Muscle layer of duodenum (tissue), 2 donors: ENCODE data around the gene PTPRE.

ENCODE experiments used
- H3K27ac ChIP-seq: one replicate; pipeline ENCODE4 v1.7.0; 2013; ENCODE audit warnings: mild to moderate bottlenecking, low read length
- H3K27me3 ChIP-seq: one replicate; pipeline ENCODE4 v1.7.0; 2013; ENCODE audit warnings: low read depth, mild to moderate bottlenecking, control low read depth, low read length
- H3K36me3 ChIP-seq, 2 donors: one replicate each; pipeline ENCODE4 v1.7.0; 2013; ENCODE audit warnings: low read length in 2 of 2, control low read depth in 1 of 2, mild to moderate bottlenecking in 1 of 2; ENCODE audit not compliant: insufficient read depth in 2 of 2, control insufficient read depth in 1 of 2
- H3K4me1 ChIP-seq, 2 donors: one replicate each; pipeline ENCODE4 v1.7.0; 2013; ENCODE audit warnings: low read length in 2 of 2, mild to moderate bottlenecking in 2 of 2, control low read depth in 1 of 2, moderate library complexity in 1 of 2; ENCODE audit not compliant: insufficient read depth in 2 of 2, control insufficient read depth in 1 of 2
- H3K4me3 ChIP-seq, 2 donors: one replicate each; pipeline ENCODE4 v1.7.0; 2013; ENCODE audit warnings: low read length in 2 of 2, low read depth in 1 of 2, mild to moderate bottlenecking in 1 of 2
- H3K9me3 ChIP-seq, 2 donors: one replicate each; pipeline ENCODE4 v1.7.0; 2013; ENCODE audit warnings: low read length in 2 of 2, control low read depth in 1 of 2, mild to moderate bottlenecking in 1 of 2; ENCODE audit not compliant: control insufficient read depth in 1 of 2
- donor health status: healthy.

Gene PTPRE

DNA sequence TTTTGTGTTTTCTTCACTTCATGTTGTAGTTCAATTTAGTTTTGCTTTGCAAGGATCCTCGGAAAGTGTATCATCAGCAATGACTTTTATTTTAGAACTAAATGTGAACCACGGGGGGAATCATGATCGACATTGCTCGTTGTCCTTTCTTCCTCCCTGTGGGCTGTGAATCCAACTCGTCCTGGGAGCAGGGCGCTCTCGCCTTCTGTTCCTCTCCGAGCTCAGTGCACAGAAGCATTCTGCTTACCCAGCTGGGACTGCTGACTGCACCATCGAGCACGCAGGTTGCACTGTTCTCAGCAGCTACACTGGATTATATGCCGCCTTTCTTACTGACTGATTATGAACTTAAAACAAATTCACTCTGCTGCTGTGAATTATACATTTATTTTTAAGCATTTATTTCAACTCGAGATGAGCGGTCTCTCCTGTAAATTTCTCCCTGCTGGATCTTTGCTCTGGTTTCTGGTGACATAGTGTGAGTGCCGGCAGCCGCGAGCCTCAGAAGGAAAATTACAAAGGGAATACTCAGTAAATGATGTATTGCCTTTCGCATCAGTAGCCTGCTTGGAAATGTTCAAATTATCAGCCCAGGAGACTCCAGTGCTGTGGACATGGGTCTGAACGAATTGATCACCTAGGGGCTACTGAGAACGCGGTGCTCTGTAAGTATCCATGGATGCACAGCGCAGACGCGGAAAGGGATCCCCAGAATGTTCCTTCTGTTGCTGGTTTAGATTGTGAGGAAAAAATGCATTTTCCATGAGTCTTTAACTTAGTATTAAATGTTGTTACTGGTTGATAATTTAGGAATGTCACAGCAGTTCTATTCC lies 92.6 kb downstream of the PTPRE start:
- H3K4me3 ChIP-seq, result no peak overlapping the region
- no peaks in the 10 kb centered on the region for H3K4me1 ChIP-seq
- no peak overlapping the region for H3K27ac ChIP-seq
- no peaks in the 10 kb centered on the region for H3K36me3 ChIP-seq
- no peaks in the 10 kb centered on the region for H3K27me3 ChIP-seq
- no peaks in the 10 kb centered on the region for H3K9me3 ChIP-seq

- H3K4me3 ChIP-seq, result no peak overlapping the region
- H3K4me1 ChIP-seq, result no peaks in the 10 kb centered on the region
- no peak overlapping the region for H3K27ac ChIP-seq
- H3K9me3 ChIP-seq, result no peaks in the 10 kb centered on the region
- no peaks in the 10 kb centered on the region for H3K27me3 ChIP-seq
- no peaks in the 10 kb centered on the region for H3K36me3 ChIP-seq
These were observed 93.8 kb downstream of the PTPRE start for GRCh38 chr10:128000471-128001362.

DNA sequence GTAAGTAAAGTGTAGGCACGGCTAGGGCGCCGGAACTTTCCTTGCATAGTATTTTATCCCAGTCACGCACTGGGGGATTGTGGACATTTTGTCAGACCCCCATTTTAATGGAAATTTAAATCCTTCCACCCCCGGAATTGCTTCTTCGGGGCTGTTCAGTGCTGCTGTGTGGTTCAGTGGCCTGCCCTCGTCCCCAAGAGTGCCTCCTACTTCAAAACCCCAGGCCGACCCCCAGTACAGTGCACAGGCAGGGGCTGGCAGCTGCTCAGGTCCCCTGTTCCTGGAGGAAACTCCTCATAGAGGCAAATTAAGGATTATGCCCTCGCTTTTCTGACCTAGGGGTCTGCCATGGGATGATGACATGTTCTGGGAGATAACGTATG lies 94.5 kb downstream of the PTPRE start:
- H3K4me3 ChIP-seq, result no peak overlapping the region
- H3K9me3 ChIP-seq, result no peaks in the 10 kb centered on the region
- no peak overlapping the region for H3K27ac ChIP-seq
- H3K27me3 ChIP-seq, result no peaks in the 10 kb centered on the region
- no peaks in the 10 kb centered on the region for H3K36me3 ChIP-seq
- no peaks in the 10 kb centered on the region for H3K4me1 ChIP-seq

GRCh38 chr10:128001849-128002248 lies 94.9 kb downstream of the PTPRE start:
- H3K4me1 ChIP-seq, result no peaks in the 10 kb centered on the region
- H3K36me3 ChIP-seq, result no peaks in the 10 kb centered on the region
- H3K9me3 ChIP-seq, result no peaks in the 10 kb centered on the region
- no peak overlapping the region for H3K27ac ChIP-seq
- H3K4me3 ChIP-seq, result no peak overlapping the region
- no peaks in the 10 kb centered on the region for H3K27me3 ChIP-seq

- Histone ChIP-seq H3K36me3 (no peaks in the 10 kb centered on the region), H3K27me3 (no peaks in the 10 kb centered on the region), H3K9me3 (no peaks in the 10 kb centered on the region), H3K4me3 (no peak overlapping the region), H3K4me1 (no peaks in the 10 kb centered on the region), H3K27ac (no peak overlapping the region)
These were observed 96.6 kb downstream of the PTPRE start for GRCh38 chr10:128003521-128003920.

DNA sequence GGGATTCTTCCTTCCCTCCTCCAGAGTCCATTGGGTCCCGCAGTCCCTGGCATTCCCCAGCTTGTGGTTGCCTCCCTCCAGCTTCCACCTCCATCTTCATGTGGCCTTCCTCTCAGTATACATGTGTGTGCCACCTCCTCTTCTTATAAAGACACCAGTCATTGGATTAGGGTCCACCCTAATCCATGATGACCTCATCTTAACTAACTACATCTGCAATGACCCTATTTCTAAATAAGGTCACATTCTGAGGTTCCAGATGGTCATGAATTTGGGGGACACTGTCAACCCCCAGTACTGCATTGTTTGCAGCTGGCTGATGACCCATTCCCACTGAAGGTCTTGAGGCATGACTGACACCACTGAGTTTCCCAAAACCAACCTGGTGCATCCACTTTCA lies 99.0 kb downstream of the PTPRE start:
- Histone ChIP-seq H3K27ac (no peak overlapping the region), H3K4me1 (no peaks in the 10 kb centered on the region), H3K9me3 (no peaks in the 10 kb centered on the region), H3K36me3 (no peaks in the 10 kb centered on the region), H3K4me3 (no peak overlapping the region), H3K27me3 (no peaks in the 10 kb centered on the region)

- no peaks in the 10 kb centered on the region for H3K27me3 ChIP-seq
- H3K9me3 ChIP-seq, result no peaks in the 10 kb centered on the region
- H3K4me3 ChIP-seq, result no peak overlapping the region
- H3K27ac ChIP-seq, result no peak overlapping the region
- peaks cover 0 to 5% of the 10 kb centered on the region in 2 donors for H3K4me1 ChIP-seq
- no peaks in the 10 kb centered on the region for H3K36me3 ChIP-seq
These were observed 100.2 kb downstream of the PTPRE start for GRCh38 chr10:128007056-128007455.

DNA sequence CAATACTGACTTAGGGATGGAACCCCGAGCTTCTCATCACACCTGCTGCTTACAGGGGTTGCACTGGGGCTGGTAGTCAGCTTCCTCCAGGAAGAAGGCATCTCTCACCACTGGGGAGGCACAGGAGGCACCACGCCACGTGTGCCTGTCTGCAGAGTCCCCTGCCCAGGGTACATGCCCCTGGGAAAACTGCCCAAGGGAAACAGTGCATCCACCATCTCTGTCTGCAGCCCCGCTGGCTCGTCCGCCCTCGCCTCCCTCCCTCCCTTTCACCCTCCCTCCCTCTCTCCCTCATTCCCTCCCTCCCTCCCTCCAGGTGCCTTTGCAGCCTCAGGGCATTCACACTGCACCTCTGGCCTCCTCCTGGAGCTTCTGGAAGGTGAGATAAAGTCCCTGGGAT lies 101.1 kb downstream of the PTPRE start:
- H3K27ac ChIP-seq, result no peak overlapping the region
- H3K27me3 ChIP-seq, result no peaks in the 10 kb centered on the region

DNA sequence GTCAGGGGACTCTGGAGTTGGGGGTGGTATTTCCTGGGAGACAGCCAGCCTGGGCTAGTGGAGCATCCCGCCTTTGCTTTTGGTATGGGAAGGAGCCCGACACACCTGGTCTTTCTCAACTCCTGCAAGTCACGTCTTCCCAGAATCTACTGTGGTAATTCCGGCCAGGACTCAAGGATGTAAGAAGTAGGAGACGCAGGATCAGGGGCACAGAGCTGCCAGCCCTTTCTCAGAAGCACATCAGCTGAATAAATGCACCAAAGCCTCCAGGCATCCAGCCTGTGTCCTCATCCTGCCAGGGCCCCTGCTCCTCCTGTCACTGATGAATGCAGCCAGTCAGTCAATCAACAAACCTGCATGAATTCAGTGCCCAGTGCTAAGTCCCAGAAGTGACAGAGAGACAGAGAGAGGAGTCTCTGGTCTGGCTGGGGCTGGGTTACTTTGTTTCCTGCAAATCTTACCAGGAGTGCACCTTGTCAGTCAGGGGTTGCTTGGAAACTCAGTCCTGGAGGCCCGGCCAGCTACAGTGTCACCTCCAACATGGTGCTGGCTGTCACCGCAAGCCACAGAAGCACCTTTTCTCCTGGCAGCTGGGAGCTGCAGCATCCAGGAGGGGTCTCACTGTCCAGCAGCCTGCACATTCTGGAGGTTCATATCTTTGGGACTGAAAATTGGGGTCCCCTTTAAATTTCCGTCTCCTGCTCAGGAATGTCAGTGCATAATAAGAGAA lies 101.8 kb downstream of the PTPRE start:
- peaks cover 0 to 5% of the 10 kb centered on the region in 2 donors for H3K4me1 ChIP-seq
- H3K9me3 ChIP-seq, result no peaks in the 10 kb centered on the region
- no peak overlapping the region for H3K27ac ChIP-seq
- no peak overlapping the region for H3K4me3 ChIP-seq
- no peaks in the 10 kb centered on the region for H3K27me3 ChIP-seq
- no peaks in the 10 kb centered on the region for H3K36me3 ChIP-seq

More for the DNA sequence above, 101.1 kb downstream of the PTPRE start:
- Histone ChIP-seq H3K9me3 (no peaks in the 10 kb centered on the region), H3K4me3 (no peak overlapping the region), H3K4me1 (peaks cover 0 to 5% of the 10 kb centered on the region in 2 donors), H3K36me3 (no peaks in the 10 kb centered on the region)

GRCh38 chr10:128009372-128010126 lies 102.6 kb downstream of the PTPRE start:
- Histone ChIP-seq H3K36me3 (no peaks in the 10 kb centered on the region), H3K4me1 (peaks cover 0 to 5% of the 10 kb centered on the region in 2 donors), H3K27me3 (no peaks in the 10 kb centered on the region), H3K9me3 (no peaks in the 10 kb centered on the region), H3K27ac (peak overlapping the region; percentile 25), H3K4me3 (no peak overlapping the region)
